Measurements from ENCODE around the gene FANCG. TPM values are rescaled to one million over a fixed set of nuclear protein-coding genes. Genes with fewer than 3 reads are reported as not detected.

Gene FANCG
- total RNA-seq, 4 donors from 2014 or later, result 2.2 to 9.4 (median 4.3) TPM

GRCh38 chr9:35110327-35110761 lies 30.6 kb upstream of the FANCG start:
- peaks cover 48 to 59% (median 52%) of the 10 kb centered on the region in 4 donors for H3K4me1 ChIP-seq

GRCh38 chr9:35108946-35109575 lies 29.3 kb upstream of the FANCG start:
- no peaks in the 10 kb centered on the region for H3K9me3 ChIP-seq
- H3K4me1 ChIP-seq, result peaks cover 35 to 46% (median 41%) of the 10 kb centered on the region in 4 donors
- intact Hi-C loops (cut with DNase I), result no loop called here
- peaks cover 24 to 49% (median 47%) of the 10 kb centered on the region in 4 donors for H3K36me3 ChIP-seq
- no peak overlapping the region for H3K27ac ChIP-seq (replicated peaks in 1 of 4)
- no peak overlapping the region for H3K4me3 ChIP-seq
- no peaks in the 10 kb centered on the region for H3K27me3 ChIP-seq
- TF ChIP-seq POLR2AphosphoS5 (IDR thresholded peaks at IDR 0.05) (no peak), CTCF (IDR thresholded peaks at IDR 0.05) (no peak), EP300 (IDR thresholded peaks at IDR 0.05) (no peak), POLR2A (IDR thresholded peaks at IDR 0.05; ENCODE audit: low read depth) (no peak)
- no peak for DNase-seq (ENCODE audit: extremely low spot score)
- 74% methylated on average over 4 of the region's 8 CpGs for WGBS

More at GRCh38 chr9:35110327-35110761, 30.6 kb upstream of the FANCG start:
- no peaks in the 10 kb centered on the region for H3K27me3 ChIP-seq
- H3K4me3 ChIP-seq, result peak overlapping the region; percentile 66 to 87 (median 83)
- no peak for DNase-seq (ENCODE audit: extremely low spot score)
- 20% methylated on average over 3 of the region's 3 CpGs for WGBS
- intact Hi-C loops (cut with DNase I), result loop anchor here (10.0 kb wide), 1 partner anchor 274 kb away; no protein-coding TSS in a partner anchor
- no peak for TF ChIP-seq EP300 (IDR thresholded peaks at IDR 0.05)
- no peaks in the 10 kb centered on the region for H3K9me3 ChIP-seq
- H3K36me3 ChIP-seq, result peaks cover 17 to 36% (median 34%) of the 10 kb centered on the region in 4 donors
- peak overlapping the region; percentile 89 to 94 (median 94) for H3K27ac ChIP-seq (replicated peaks in 1 of 4)

- WGBS, result 87% methylated on average over 3 of the region's 6 CpGs
Measured at GRCh38 chr9:35108461-35108860, 28.7 kb upstream of the FANCG start.

GRCh38 chr9:35107297-35108290 lies 27.9 kb upstream of the FANCG start:
- no peak overlapping the region for H3K4me3 ChIP-seq
- intact Hi-C loops (cut with DNase I), result no loop called here
- no peak for TF ChIP-seq EP300 (IDR thresholded peaks at IDR 0.05)
- TF ChIP-seq POLR2AphosphoS5 (IDR thresholded peaks at IDR 0.05), result no peak
- TF ChIP-seq POLR2A (IDR thresholded peaks at IDR 0.05; ENCODE audit: low read depth), result no peak
- no peak for TF ChIP-seq CTCF (IDR thresholded peaks at IDR 0.05)
- H3K27me3 ChIP-seq, result no peaks in the 10 kb centered on the region
- no peak for DNase-seq (ENCODE audit: extremely low spot score)
- peaks cover 24 to 49% (median 47%) of the 10 kb centered on the region in 4 donors for H3K36me3 ChIP-seq
- H3K4me1 ChIP-seq, result peaks cover 28 to 40% (median 37%) of the 10 kb centered on the region in 4 donors
- 92% methylated on average over 9 of the region's 18 CpGs for WGBS
- no peaks in the 10 kb centered on the region for H3K9me3 ChIP-seq
- no peak overlapping the region for H3K27ac ChIP-seq (replicated peaks in 1 of 4)

More at GRCh38 chr9:35108461-35108860, 28.7 kb upstream of the FANCG start:
- no peaks in the 10 kb centered on the region for H3K9me3 ChIP-seq
- H3K36me3 ChIP-seq, result peaks cover 24 to 49% (median 47%) of the 10 kb centered on the region in 4 donors
- intact Hi-C loops (cut with DNase I), result no loop called here
- no peak overlapping the region for H3K4me3 ChIP-seq
- H3K27ac ChIP-seq (replicated peaks in 1 of 4), result no peak overlapping the region
- TF ChIP-seq CTCF (IDR thresholded peaks at IDR 0.05) (no peak), POLR2AphosphoS5 (IDR thresholded peaks at IDR 0.05) (no peak), POLR2A (IDR thresholded peaks at IDR 0.05; ENCODE audit: low read depth) (no peak), EP300 (IDR thresholded peaks at IDR 0.05) (no peak)
- no peak for DNase-seq (ENCODE audit: extremely low spot score)
- H3K27me3 ChIP-seq, result no peaks in the 10 kb centered on the region
- H3K4me1 ChIP-seq, result peaks cover 34 to 45% (median 41%) of the 10 kb centered on the region in 4 donors

GRCh38 chr9:35106343-35106730 lies 26.6 kb upstream of the FANCG start:
- H3K27me3 ChIP-seq, result no peaks in the 10 kb centered on the region
- intact Hi-C loops (cut with DNase I), result no loop called here
- H3K4me1 ChIP-seq, result peaks cover 30 to 43% (median 39%) of the 10 kb centered on the region in 4 donors
- no peak for DNase-seq (ENCODE audit: extremely low spot score)
- H3K9me3 ChIP-seq, result no peaks in the 10 kb centered on the region
- H3K4me3 ChIP-seq, result no peak overlapping the region
- H3K27ac ChIP-seq (replicated peaks in 1 of 4), result no peak overlapping the region
- H3K36me3 ChIP-seq, result peaks cover 24 to 53% (median 51%) of the 10 kb centered on the region in 4 donors
- WGBS, result 95% methylated on average over 7 of the region's 7 CpGs
- TF ChIP-seq POLR2AphosphoS5 (IDR thresholded peaks at IDR 0.05) (no peak), EP300 (IDR thresholded peaks at IDR 0.05) (no peak), CTCF (IDR thresholded peaks at IDR 0.05) (no peak), POLR2A (IDR thresholded peaks at IDR 0.05; ENCODE audit: low read depth) (no peak)
